ENCODE measurements around the gene RGPD5. TPM values are rescaled to one million over a fixed set of nuclear protein-coding genes. Genes with fewer than 3 reads are reported as not detected.
"Not testable (repeated sequence)": the region's sequence is repeated elsewhere in the genome, so short reads cannot be mapped to it uniquely, and the experiment has no call there.

Gene RGPD5
- total RNA-seq = 53.6 TPM

DNA sequence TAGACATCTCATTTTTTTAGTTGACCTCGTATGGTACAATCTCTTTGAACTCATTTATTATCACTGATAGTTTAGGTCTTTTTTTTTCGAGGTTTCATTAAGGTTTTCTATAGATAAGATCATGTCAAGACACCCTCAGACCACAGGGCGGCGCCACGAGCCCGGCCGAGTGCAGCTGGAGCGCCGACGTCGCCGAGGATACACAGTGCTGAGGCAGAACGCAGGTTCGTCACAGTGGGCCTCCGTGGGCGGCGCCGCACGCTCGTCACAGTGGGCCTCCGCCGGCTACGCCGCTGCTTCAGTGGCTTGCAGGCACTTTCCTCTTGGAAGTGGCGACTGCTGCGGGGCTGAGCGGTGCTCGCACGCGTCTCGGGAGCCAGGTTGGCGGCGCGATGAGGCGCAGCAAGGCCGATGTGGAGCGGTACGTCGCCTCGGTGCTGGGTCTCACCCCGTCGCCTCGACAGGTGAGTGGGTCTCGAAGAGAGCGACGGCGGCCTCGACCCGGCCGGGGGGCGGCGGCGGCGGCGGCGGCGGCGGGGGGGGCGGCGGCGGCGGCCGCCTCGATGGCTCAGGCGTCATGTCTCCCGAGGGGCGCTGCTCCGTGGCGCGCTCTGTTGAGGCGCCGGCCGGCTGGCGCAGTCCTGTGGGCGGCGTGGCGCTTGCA, at the start of gene RGPD5:
Gene RGPD5, plus strand, starts transcription at position 232 of the 664 bp plus-strand sequence. Its CDS starts 161 bp downstream, at position 393.
- not testable (repeated sequence) for DNase-seq (ENCODE audit: low spot score)

DNA sequence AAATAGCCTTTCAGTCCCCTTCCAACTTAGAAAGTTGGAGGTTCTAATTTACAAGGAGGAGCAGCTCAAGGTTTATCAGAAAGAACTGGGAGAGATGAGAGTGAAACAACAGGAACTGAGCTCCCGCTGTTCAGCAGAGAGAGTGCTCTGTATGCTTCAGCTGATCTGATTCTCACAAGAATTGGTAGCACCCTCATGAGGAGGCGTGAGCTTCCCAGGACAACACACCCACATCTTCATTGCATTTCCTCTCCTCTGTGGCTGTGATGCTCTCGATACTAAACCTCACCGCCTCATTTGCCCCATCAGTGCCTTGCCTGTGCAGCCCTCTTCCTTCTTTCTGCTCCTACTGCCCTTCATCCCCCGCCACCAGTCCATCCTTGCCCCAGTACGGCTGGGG, 42.5 kb upstream of the RGPD5 start:
- not testable (repeated sequence) for DNase-seq (ENCODE audit: low spot score)

GRCh38 chr2:109757163-109757824, 36.8 kb upstream of the RGPD5 start:
- DNase-seq (ENCODE audit: low spot score) = not testable (repeated sequence)

DNA sequence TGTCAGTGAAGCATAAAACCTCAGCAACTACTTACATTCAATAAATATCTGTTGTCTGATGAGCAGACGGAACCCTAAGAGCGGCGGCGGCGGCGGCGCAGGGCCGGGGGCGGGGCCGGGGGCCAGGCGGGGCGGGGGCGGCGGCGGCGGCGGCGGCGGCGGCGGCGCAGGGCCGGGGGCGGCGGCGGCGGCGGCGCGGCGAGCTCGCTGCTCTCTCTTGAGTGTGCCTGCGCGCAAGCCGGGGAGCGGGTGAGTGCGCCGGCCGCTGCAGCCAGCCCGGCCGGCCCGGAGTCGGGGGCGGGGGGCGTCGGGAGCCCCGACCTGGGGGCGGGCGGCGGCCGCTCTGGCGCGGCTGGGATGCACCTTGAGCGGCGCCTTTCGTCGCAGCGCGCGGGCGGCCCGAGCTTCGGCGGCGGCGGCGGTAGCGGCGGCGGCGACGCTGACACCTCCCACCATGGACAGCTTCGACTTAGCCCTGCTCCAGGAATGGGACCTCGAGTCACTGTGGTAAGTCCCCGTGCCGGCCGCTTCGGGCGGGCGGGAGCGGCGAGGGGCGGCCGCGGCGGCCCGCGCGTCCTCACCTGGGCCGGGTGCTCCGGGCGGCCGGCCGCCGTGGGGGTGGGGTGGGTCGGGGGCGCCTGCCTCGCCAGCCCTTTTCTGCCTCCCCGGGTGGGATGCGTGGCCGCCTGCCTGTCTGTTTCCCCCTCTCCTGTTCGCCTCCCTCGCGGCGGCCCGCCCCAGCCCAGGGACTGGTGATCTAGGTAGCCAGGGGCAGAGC, 33.7 kb upstream of the RGPD5 start:
- not testable (repeated sequence) for DNase-seq (ENCODE audit: low spot score)

- not testable (repeated sequence) for DNase-seq (ENCODE audit: low spot score)
Measured at GRCh38 chr2:109761043-109761454, 33.1 kb upstream of the RGPD5 start.

DNA sequence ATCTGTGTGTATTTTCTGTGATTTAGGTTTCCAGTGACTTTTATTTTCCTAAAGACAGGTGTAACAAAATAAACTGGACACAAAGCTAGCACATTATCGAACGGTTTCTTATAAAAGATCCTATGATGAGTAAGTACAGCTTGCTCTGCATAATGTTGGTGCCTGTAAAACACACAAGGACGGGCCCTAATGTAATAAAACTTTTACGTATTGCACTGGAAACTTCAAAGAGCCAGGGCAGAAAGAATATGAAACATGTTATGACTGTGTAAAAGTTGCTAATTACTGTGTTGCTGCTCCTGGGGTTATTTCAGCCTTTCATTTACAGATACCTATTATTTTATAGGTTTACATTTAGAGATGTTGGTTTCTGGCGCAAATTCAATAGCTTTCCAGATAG, 32.1 kb upstream of the RGPD5 start:
- DNase-seq (ENCODE audit: low spot score) = not testable (repeated sequence)

GRCh38 chr2:109766074-109766473, 28.0 kb upstream of the RGPD5 start:
- not testable (repeated sequence) for DNase-seq (ENCODE audit: low spot score)

GRCh38 chr2:109766886-109767578, 27.1 kb upstream of the RGPD5 start:
- DNase-seq (ENCODE audit: low spot score) = not testable (repeated sequence)

- not testable (repeated sequence) for DNase-seq (ENCODE audit: low spot score)
Measured at GRCh38 chr2:109768934-109769333, 25.2 kb upstream of the RGPD5 start.

DNA sequence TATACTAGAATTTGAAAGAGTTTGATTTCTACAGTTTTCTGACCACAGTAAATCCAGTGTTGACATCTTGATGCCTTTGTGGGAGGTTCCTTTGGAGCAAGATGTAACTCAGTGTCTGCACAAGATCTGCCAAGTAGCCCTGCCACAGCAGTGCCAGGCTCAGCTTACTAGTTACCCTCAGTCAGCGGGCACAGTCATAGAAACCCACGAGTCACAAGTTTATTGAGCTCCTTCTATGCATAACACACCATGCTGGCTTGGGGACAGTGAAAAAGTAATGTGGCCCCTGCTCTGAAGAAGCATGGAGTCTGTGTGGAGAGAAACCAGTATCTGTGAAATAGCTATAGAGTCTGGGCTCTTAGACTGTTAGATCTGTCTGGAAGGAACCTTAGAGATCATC, 15.0 kb upstream of the RGPD5 start:
- DNase-seq (ENCODE audit: low spot score) = not testable (repeated sequence)

GRCh38 chr2:109781147-109781816, 12.8 kb upstream of the RGPD5 start:
- not testable (repeated sequence) for DNase-seq (ENCODE audit: low spot score)

GRCh38 chr2:109782446-109782993, 11.6 kb upstream of the RGPD5 start:
- not testable (repeated sequence) for DNase-seq (ENCODE audit: low spot score)

DNA sequence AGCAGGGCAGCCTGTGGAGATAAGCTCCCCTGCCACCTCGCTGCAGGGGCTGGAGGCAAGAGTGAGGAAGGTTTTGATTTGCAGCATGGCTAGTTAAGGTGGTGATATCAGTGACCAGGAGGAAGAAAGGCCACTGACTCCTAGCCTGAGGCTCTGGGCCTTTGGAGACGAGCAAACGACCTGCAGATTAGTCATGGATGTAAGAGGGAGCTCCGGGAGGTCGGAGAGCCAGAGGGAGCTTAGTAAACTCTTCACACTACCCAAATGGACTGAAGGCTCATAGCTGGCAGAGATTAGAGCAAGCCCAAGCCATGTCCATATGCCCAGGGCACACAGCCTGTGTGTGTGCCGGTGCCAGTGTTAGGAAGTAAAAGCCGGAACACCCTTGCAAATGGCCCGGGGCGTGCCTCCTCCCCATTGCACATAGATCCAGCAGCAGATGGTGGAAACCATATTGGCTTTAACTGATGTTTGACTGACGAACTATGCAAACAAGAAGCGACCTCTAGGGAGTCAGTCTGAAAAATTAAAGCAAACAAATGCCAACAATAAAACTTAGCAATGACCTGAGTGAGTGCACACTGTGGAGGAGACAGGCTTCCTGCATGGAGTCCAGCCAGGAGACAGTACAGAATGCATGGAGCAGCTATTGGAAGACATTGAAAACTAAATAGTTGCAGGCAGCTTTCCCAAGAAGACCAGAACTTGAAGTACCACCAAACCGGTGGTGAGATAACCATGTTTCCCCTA, 2.4 kb upstream of the RGPD5 start:
- DNase-seq (ENCODE audit: low spot score) = not testable (repeated sequence)

GRCh38 chr2:109792659-109793058, 1.4 kb upstream of the RGPD5 start:
- DNase-seq (ENCODE audit: low spot score) = not testable (repeated sequence)

DNA sequence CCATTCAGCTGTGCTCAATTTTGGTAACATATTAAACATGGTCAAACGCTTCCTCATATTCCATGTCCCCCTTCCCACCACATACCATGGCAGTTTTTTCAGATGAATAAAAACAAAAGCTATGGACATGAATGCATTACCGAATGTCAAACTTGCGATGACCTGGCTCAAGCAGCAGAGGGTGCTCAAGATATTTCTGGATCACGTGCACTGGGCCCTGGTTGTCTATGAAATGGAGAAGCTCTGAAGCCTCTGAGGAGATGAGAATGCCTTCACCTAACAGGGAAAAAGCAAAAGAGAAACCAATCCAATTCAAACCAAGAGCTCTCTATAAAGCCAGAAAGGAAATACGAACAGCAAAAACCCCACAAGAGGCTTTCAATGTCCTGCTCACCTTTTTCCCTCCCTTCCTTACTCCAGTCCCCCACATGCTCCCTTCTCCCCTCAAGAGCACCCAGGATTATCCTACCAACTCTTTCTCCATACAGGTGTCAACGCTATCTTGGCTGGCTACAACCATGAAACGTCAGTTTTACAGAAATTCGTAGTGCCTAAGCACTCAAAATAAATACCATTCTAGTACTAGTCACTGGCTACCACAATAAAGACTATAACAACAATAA, 77.1 kb downstream of the RGPD5 start:
- not testable (repeated sequence) for DNase-seq (ENCODE audit: low spot score)

GRCh38 chr2:109876625-109877024, 82.5 kb downstream of the RGPD5 start:
- not testable (repeated sequence) for DNase-seq (ENCODE audit: low spot score)

- DNase-seq (ENCODE audit: low spot score) = not testable (repeated sequence)
Measured at GRCh38 chr2:109882112-109882511, 88.0 kb downstream of the RGPD5 start.

- not testable (repeated sequence) for DNase-seq (ENCODE audit: low spot score)
Measured at GRCh38 chr2:109888414-109888813, 94.3 kb downstream of the RGPD5 start.

DNA sequence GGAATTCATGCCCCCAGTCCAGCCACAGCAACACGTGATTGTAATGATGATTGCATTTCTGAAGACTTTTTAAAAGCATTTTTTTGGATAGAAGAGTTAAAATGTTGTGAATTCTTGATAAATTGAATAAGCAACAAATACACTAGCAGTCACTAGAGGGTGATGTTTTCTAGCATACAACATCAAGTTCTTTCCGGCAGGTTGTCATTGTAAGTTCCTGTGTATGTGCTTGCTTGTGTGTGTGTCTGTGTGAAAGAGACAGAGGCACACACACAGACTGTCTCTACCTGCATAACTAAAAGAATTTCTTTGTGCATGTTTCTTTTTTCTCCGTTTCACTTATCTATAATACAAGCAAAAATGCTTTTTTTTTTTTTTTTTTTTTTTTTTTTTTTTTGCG, 95.8 kb downstream of the RGPD5 start:
- DNase-seq (ENCODE audit: low spot score) = not testable (repeated sequence)

- not testable (repeated sequence) for DNase-seq (ENCODE audit: low spot score)
Measured at GRCh38 chr2:109891024-109891423, 96.9 kb downstream of the RGPD5 start.
